Measurements from ENCODE around the gene HELLS.
"Not testable (repeated sequence)": the region's sequence is repeated elsewhere in the genome, so short reads cannot be mapped to it uniquely, and the experiment has no call there.

The HELLS gene

DNA sequence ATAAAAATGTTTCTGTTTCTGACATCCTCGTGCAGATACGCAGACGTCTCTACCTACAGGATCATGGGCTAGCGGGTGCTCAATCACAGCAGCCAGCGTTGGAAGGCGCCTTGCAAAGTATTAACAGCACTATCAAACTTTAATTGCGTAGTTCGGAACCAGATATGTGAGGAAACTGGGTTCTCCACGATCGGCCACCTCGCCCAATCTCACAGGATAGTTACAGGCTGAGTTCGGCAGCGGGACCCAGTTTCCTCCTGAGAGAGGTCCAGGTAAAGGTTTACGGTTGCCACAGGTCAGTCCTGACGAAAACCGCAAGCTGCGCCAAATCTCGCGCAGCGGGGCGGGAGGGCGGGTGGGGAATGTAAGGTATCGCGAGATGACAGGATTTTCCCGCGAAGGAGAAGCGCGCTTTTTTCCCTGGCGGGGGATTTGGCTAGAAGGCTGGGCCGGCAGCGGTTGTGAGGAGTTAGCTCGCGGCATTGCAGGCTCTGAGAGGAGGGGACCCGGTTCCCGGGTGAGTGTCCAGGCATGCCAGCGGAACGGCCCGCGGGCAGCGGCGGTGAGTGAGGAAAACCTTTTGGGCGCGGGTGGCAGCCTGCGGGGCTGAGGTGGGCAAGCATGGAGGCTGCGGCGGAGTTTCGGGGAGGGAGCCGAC lies at the start of gene HELLS:
TSS of gene HELLS (plus strand) at position 398 of the 658 bp plus-strand sequence. CDS start at position 532, 134 bp downstream.
- DNase-seq, result peak; percentile 90 to 94

DNA sequence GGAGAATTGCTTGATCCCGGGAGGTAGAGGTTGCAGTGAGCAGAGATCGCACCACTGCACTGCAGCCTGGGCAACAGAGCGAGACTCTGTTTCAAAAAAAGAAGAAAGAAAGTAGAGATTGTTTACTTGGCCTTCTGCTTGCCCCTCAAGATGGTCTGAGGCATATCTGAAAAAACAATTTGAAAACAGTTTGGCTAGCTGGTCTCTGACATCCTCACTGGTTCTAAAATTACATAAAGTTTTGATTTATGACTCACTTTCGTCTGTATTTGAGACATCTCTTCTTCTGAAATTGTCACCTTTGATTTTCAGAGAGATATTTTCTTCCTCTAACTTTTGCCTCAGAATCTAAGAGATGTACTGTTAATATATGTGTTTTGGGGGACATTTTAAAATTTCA lies 49.6 kb upstream of the HELLS start:
- DNase-seq, result no peak

DNA sequence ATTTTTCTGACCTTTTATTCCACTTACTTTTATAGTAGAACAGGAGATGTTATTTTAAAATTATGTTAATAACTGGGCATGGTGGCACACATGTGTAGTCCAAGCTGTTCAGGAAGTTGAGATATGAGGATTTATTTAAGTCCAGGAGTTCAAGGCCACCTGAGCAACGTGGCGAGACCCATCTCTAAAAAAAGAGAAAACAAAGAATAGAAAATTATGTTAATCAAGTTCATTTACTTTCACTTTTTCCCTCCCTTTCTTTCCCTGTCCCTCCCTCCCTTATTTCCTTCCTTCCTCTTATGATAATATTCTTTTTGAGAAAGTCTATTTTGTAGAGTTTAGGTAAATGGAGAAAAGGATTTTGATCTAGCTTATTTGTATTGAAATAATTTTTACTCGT lies 48.9 kb upstream of the HELLS start:
- DNase-seq, result no peak

DNA sequence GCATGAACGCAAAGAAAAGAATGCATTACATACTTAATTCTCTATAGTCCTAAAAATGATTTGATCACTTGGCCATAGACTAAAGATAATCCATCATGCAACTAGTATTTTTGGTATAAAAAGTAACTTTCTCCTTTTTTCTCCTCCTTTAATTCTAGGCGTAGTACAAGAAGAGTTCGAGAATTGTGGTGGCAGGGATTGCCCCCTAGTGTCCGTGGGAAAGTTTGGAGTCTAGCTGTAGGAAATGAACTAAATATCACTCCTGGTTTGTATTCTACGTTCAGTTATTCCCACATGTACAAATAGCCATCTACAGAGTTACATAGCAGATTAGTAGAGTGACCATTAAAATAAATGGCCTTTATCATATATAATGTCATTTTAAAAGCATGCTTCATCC lies 45.5 kb upstream of the HELLS start:
- DNase-seq, result peak; percentile 61 to 68

DNA sequence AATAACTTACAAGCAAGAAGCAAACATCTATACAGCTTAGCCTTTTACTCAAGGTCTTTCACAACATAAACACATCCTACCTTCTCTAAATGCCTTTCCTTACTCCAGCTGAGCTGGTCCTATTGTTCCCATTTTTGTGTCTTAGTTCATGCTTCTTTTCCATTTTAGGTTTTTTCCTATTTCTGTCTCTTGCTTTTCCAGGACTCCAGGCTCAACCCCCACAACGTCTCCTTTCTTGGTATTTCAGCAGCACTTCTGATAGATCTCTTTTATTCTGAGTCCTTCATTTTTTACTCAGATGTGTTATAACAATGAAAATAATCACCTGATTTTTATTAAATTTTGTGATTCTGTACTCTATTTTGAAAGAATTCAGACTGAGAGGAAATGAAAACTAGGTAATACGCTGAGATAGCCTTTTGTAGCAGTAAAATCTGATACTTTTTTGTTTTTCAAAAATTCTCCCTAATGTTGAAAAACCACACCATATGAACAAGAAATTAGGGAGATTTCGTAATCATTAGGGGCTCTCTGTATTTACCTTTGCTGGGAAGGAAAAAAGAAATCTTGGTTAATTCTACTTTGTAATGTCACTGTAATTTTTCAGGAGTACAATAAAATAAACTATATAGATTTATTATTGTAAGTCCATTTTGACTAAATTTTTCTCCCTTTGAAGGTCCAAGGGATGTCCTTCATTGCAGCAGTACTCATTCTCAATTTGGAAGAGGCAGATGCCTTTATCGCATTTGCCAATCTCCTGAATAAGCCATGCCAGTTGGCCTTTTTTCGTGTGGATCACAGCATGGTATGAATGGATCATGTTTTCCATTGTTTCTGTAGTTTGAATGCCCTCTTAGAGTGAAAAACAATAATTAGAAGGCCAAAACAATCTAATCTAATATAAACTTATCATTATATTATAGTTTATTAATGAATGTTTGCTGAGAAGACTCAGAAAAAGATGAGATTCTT lies 24.0 kb upstream of the HELLS start:
- DNase-seq, result no peak

DNA sequence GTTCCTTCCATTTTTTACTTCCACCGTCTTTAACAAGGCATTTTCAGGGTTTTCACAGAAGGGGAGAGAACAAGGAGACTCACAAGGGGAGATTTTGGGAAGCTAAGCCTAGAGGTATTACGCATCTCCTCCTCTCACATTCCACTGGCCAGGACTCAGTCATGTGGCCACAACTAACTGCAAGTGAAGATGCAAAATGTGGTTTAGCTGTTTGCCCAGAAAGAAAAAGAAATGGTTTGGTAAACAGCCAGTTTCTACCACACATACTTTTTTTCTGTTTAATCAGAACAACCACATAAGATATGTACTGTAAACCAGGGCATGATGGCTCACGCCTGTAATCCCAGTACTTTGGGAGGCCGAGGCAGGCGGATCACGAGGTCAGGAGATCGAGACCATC lies 21.4 kb upstream of the HELLS start:
- no peak for DNase-seq

DNA sequence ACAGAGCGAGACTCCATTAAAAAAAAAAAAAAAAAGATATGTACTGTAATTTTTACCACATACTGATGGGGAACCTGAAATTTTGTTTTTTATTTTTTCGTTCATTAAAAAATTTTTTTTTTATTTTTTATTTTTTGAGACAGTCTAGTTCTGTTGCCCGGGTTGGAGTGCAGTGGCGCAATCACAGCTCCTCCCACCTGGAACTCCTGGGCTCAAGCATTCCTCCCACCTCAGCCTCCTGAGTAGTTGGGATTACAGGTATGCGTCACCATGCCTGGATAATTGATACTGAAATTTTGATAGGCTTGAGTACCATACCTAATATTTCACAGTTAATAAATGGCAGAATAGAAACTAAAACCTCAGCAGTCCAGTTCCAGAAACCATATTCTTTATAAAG lies 20.9 kb upstream of the HELLS start:
- DNase-seq, result no peak

DNA sequence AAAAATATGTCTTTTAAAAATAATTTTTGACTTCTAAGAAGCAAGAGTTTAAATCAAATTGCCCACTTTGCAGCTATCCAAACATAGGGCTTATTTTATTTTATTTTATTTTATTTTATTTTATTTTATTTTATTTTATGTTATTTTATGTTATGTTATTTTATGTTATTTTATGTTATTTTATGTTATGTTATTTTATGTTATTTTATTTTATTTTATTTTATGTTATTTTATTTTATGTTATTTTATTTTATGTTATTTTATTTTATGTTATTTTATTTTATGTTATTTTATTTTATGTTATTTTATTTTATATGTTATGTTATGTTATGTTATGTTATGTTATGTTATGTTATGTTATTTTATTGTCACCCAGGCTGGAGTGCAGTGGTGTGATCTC lies 14.0 kb upstream of the HELLS start:
- not testable (repeated sequence) for DNase-seq

DNA sequence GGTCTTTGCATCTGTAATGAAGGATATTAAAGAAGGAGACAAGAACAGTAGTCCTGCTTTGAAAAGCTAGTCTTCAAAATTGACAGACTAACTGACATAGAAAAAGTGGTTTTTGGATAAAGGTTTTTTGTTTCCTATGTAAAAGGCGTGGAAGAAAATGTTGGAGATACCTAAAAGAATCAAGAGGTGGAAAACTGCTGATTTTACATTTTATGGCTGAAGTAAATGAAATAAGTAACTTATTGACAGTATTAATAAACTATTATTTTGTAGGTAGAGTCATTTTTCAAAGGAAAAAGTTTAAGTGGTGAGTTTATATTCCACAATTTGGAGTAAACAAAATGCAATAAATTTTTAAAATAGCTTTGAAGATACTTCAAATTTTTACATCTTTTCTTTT lies 12.6 kb upstream of the HELLS start:
- DNase-seq, result no peak

DNA sequence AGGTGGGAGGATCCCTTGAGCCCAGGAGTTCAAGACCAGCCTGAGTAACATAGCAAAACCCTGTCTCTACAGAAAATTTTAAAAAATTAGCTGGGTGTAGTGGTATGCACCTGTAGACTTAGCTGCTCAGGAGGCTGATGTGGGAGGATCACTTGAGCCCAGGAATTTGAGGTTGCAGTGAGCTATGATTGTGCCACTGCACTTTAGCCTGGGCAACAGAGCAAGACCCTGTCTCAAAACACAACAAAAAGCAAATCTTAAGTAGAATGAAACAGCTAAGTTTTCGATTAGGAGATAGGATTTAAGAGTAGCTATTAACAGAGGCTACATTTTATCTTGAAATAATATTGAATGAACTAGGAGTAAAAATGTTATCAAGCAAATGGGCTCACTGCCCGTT lies 3.3 kb upstream of the HELLS start:
- not testable (repeated sequence) for DNase-seq

DNA sequence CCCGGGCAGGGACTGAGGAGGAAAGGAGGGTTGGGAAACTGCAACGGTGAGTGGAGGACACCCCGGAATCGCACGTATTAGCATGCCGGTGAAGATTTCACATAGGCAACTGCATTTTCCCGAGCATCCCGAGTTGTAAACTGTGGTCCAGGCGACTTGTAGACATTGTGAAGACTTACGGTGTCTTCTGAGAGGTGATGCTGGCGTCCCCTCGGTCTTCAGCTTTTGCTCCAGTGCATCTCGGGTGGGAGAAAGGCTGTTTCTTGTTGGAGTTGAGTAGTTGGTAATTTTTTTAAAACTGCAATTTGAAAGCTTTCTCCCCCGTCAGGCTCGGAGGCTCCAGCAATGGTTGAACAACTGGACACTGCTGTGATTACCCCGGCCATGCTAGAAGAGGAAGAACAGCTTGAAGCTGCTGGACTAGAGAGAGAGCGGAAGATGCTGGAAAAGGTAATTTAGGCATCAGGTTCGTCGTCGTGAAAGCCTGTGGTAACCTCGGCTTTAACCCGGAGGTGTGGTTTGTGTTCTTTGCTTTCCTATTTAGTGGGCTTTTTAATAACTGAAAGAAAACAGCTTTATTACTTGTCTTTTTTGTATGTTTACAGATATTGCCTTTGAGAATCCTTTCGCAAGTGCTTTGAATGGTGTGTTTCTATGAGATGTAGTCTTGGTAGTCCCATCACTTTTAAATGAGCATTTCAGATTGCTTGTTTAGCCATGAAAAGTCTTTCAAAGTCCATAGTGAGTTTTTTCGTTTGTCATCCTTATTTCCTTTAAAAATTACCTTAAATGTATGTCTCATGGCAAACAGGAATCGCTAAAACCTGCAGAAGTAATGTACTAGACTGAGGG lies 687 bp downstream of the HELLS start:
- DNase-seq, result peak in 1 of 2 experiments; percentile 46

DNA sequence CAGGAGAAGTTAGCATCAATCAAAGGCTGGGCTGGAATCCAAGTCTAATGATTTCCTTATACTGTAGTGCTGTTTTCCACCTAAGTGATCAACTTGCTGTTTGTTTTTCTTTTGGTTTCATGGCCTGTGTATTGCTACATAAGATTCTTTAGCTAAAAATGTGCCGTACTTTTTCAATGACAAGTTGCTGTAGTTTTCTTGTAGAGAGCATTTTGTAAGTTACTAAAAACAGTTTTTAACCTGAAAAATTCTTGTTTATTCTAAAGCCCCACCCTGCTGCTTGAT lies 1.3 kb downstream of the HELLS start:
- peak in 1 of 2 experiments; percentile 19 for DNase-seq

DNA sequence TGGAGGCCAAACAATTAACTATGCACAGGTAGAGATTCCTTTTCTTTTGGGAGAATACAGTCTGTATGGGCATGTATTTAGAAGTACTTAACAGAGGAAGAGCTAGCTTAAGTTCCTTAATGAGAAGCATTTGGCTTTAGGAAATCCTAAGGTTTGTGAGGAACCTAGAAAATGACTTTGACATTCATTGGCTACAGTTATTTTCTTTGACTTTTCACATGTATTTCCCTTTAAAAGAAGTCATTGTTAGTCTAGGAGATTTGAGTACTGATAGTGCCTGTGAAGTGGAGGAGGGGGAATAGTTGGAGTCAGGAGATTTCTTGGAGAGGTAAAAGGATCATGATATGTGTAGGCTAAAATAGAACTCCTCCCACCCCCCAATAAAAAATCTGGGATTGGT lies 3.6 kb downstream of the HELLS start:
- DNase-seq, result no peak

DNA sequence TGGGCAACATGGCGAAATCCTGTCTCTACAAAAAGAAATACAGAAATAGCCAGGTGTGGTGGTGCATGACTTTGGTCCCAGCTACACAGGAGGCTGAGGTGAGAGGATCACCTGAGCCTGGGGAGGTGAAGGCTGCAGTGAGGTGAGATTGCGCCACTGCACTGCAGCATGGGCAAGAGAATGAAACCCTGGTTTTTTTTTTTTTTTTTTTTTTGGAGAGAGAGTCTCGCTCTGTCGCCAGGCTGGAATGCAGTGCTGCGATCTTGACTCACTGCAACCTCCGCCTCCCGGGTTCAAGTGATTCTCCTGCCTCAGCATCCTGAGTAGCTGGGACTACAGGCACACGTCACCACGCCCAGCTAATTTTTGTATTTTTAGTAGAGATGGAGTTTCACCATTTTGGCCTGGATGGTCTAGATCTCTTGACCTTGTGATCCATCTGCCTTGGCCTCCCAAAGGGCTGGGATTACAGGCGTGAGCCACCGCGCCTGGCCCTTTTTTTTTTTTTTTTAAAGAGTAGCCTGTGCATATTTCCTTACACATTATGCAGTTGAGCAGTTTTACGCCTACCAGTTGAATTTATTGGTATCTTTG lies 22.2 kb downstream of the HELLS start:
- DNase-seq, result not testable (repeated sequence)

DNA sequence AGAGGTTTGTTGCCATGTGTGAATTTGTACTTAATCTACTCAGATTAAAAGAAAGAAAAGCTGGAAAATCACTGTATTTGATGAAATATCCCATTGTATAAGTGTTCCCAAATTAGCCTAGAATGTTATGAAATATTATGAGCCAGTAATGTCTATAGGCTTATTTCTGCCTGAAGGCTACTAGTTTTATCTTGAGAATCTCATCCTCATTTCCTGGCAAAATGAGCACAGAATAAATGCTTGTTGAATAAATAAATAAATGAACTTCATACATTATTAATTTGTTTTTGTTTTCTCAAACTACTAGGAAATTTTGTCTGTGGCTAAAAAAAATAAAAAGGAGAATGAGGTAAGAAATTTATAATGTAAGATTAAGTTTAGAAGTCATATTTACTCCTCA lies 25.5 kb downstream of the HELLS start:
- DNase-seq, result no peak

DNA sequence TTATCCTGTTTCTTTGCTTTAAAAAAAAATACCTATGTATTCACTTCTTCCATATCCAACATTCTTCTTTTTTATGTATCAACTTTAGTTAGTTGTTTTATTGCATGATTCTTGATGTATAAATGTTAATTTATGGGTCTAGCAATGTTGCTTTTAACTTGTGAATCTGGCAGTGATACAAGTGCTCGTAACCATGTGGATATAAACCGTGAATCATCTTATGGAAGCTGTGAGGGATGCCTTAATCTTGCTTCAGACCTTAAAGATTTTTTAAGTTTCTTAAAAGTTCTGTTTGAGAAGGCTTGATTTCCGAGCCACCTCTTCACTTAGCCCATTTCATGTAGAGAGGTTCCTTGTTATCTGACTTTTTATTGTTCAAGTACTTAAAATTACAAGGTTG lies 25.9 kb downstream of the HELLS start:
- no peak for DNase-seq

DNA sequence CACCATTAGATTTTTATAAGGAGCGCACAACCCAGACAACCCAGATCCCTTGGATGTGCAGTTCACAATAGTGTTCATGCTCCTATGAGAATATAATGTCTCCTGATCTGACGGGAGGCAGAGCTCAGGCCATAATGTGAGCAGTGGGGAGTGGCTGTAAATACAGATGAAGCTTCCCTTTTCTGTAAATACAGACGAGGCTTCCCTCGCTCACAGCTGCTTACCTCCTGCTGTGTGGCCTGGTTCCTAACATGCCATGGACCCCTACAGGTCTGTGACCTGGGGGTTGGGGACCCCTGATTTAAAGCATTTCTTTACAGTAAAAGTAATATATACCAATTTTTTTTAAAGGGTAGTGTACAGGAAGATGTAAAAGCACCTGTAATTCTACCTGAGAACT lies 33.2 kb downstream of the HELLS start:
- DNase-seq, result no peak

DNA sequence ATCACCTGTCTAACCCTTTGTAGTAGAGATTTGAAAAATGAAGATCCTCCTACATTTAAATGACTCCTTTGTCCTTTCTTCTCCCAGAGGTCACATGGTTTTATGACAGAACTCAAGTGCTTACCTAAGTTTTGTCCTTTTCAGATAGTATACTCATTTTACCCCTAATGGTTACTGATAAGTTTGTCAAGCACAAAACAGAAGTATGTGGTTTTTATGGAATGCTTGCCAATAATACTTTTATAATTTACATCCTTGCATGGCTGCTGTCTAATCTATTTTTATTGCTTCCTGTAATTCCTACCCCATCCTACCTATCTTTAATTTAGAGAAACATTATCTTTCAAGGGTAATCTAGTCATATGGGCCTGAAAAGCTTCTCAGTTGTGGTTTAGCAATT lies 37.5 kb downstream of the HELLS start:
- DNase-seq, result no peak

DNA sequence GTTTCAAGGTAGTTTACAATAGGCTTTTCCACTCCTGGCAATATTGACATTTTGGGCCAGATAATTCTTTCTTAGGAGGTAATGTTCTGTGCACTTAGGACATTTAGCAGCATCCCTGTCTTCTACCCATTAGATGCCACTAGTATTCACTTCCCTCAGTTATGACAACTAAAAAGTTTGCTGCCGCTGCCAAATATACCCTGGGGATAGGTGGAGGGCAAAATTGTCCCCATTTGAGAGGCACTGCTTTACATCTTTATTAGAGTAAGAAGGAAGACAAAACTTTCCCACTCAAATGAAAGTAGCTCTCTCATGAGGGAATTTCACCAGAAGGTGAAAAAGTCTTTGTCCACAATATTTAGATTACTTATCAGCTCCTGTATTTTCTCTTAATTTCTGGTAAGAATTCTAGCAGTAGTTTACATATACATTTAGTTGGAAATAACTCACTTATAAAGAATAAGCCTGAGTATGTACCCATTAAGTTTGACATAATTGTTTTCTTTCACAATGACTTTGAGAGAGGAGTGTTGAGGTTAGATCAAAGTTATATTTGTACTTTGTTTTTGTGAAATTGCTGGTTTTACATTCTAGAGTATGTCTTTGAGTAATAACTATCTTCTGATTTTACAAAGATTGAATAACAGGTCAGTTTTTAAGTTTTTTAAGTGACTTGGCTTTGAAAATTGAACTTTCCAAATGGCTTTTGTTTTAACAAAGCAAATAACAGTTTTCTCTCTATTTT lies 46.0 kb downstream of the HELLS start:
- no peak for DNase-seq

DNA sequence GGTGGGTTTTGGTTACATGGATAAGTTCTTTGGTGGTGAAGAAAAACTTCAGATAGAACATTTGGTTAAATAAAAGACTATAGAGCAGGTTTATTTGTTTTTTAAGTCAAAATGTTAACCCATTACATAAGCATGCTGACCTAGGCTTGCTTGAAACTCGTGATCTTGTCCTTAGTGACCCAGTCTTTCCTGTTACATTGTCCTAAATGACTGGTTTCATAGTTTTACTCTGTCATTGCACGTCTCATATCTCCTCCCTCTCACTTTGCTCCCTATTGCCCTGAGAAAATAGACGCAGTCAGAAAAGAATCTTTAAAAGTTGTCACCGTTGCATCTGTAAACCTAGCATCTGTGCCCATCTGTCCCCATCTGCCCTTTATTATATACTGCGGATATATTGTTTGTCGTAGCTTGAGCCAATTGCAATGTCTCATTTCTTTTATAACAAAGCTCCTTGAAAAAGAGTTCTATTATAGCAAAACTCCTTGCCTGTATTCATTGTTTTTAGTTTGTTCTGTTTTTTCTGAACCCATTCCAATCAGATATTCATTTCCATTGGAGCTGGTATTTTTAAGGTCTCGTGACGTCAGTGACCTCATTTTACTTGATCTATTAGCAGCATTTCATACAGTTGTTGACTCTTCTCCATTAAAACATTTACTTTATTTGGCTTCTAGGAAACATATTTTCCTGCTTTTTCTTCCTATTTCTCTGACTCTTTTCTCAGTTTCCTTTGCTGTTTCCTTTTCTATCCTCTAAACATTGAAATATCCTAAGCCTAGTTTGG lies 57.3 kb downstream of the HELLS start:
- no peak for DNase-seq

DNA sequence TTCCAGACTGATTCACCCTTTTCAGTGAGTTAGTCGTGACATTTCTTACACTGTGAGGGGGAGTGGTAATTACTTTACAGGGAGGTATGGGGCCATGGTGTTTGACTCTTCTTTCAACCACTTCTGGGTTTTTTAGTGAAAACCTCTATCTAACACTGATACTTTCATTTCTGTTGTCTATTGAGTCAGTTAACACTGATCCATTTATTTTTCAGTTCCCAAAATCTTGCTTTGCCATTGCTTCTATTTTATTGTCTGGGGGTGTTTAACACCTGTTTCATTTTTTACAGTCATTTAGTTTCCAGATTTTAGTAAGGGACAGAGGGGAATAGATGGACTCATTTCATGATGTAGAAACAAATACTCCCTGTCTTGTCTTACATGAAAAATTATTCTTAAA lies 61.5 kb downstream of the HELLS start:
- DNase-seq, result no peak

DNA sequence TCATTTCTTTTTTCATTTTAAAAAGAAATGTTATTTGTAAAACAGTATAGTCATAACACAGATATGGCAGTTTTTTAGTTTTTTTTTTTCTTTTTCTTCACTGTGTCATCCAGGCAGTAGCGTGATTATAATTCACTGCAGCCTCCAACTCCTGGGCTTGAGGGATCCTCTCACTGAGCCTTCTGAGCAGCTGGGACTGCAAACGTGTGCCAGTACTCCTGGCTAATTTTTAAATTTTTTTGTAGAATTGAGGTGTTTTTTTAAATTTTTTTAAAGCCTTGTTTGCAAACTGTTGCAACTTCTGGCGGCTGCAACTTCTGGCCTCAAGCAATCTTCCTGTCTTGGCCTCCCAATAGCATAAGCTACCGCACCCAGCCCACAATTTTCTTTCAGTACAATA lies 63.0 kb downstream of the HELLS start:
- no peak for DNase-seq

Data from Kasumi-1 (cell line).